Stimulated activated CD8-positive, alpha-beta memory T cell treated with anti-CD3 and anti-CD28 coated beads, Interleukin-4, amount 100 ng/mL, for 1 hour (primary cell): ENCODE data around the gene CAMSAP1.
"Not testable (repeated sequence)": the region's sequence is repeated elsewhere in the genome, so short reads cannot be mapped to it uniquely, and the experiment has no call there.

Source experiments
- DNase-seq, 2 donors: peaks; one replicate each; pipeline ENCODE4 v3.0.0-alpha.2; 2020; ENCODE audit warnings: low read depth in 2 of 2, low spot score in 1 of 2

The CAMSAP1 gene

DNA sequence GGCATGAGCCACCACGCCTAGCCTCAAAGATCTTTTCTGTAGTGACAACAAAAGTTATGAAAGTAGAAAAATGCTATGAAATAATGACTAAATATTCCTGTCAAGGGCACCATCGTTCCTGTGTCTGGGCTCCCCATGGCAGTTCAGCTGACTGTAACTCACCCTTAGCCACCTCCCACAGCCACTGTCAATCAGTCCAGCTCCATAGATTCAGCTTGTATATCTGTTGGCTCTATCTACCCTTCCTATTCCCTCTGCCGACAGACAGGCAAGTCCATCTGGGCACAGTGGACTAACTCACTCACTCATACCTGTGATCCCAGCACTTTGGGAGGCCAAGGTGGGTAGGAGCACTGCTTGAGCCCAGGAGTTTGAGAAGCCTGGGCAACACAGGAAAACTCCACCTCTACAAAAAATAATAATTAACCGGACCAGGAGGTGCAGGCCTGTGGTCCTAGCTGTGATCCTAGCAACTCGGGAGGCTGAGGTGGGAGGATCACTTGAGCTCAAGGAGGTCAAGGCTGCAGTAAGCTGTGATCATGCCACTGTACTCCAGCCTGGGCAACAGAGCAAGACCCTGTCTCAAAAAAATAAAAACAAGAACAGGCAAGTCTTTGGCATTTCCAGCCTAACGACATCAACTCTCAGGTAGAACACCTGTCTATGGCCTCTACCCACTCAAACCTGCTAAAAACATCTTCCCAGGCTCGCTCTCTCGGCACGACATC is 6.2 kb downstream of the CAMSAP1 start:
- no peak for DNase-seq

DNA sequence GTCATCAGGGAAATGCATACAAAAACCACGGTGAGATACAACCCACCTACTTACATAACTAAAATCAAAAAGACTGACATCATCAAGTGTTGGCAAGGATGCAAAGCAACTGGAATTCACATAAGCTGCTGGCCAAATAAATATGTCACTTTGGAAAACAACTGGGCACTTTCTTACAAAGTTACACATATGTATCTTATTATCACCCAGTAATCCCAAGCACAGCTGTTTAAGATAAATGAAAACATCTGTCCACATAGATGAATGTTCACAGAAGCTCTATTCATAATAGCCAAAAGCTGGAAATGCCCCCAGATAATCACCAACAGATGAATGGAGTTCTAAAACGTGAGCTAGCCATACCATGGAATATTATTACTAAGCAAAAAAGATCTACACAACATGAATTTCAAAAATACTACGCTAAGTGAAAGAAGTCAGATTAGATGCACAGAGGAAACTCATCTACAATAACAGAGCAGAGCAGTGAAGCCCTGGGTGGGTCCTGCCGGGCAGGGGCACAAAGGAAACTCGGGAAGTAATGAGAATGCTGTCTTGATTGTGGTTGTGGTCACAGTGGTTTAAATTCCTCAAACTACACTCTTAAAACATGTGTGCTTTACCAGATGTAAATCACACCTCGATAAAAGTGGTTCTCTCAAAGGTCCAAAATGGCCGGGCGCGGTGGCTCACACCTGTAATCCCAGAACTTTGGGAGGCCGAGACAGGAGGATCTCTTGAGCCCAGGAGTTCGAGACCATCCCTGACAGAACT is 8.5 kb downstream of the CAMSAP1 start:
- no peak for DNase-seq

- no peak for DNase-seq
Observed at GRCh38 chr9:135896626-135897025, 10.7 kb downstream of the CAMSAP1 start.

GRCh38 chr9:135896205-135896604 is 11.1 kb downstream of the CAMSAP1 start:
- no peak for DNase-seq

DNA sequence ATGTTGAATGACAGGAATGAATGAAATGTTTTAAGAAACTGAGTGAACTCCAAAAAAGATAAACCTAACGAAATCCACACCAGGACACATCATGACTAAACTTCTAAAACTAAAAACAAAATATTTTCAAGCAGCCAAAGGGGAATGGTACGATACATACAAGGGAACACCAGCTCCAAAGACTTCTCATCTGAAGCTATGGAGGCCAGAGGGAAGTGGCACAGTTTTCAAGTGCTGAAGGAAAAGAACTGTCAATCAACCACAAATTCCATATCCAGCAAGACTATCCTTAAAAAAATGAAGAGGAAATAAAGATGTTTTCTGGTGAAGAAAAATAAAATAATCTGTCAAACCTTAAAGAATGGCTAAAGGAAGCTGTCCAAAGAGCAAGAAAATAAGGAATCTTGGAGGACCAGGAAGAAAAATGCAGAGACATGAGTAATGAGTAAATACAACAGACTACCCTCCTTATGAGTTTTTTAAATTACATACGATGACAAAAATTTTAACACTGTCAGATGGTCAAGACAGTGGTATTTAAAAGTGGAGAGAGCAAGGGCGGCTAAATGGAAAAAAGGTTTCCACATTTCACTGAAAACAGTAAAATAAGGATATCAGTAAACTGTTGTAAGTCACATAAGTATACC is 12.0 kb downstream of the CAMSAP1 start:
- no peak for DNase-seq

DNA sequence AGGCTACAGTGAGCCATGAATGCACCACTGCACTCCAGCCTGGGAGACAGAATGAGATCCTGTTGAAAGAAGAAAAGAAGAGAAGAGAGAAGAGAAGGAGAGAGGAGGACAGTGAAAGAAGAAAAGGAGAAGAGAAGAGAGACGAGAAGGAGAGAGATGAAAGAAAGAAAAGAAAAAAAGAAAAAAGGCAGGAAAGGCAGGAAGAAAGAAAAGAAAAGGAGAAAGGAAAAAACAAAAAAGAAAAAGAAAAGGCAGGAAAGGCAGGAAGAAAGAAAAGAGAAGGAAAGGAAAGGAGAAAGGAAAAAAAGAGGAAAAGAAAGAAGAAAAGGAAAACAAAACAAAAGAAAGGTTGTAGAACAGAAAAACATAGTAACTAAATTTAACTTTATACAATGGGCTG is 14.2 kb downstream of the CAMSAP1 start:
- DNase-seq, result no peak

GRCh38 chr9:135892327-135892726 is 15.0 kb downstream of the CAMSAP1 start:
- not testable (repeated sequence) for DNase-seq

DNA sequence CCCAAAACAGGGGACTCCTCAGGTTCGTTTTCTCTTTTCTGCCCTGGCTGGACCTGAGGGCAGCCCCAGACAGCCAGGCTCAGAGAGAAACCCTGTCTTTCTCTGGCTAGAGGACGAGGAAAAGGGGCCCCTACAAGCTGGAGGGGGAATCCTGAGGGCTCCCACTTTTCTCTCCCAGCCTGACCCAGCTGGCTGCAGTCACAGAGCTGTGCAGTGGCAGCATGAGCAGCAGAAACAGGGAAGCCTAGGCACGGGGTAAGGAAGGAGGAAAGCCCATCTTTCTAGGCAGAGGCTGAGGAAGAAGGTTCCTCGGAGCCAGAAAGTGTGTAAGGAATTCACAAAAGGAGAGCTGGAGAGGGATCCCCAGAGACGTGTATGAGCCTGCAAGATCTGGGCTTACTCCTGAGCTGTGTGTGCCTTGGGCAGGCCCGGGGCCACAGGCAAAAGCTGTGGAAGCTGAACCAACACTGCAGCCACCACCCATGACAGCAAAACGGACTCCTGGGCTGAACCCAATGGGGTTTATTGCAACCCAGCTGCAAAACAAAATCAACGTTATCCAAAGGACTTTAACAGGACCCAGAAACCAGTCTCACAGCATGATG is 16.2 kb downstream of the CAMSAP1 start:
- DNase-seq, result no peak

- no peak for DNase-seq
Observed at GRCh38 chr9:135890190-135891026, 16.9 kb downstream of the CAMSAP1 start.

GRCh38 chr9:135889564-135890189 is 17.7 kb downstream of the CAMSAP1 start:
- DNase-seq, result no peak

DNA sequence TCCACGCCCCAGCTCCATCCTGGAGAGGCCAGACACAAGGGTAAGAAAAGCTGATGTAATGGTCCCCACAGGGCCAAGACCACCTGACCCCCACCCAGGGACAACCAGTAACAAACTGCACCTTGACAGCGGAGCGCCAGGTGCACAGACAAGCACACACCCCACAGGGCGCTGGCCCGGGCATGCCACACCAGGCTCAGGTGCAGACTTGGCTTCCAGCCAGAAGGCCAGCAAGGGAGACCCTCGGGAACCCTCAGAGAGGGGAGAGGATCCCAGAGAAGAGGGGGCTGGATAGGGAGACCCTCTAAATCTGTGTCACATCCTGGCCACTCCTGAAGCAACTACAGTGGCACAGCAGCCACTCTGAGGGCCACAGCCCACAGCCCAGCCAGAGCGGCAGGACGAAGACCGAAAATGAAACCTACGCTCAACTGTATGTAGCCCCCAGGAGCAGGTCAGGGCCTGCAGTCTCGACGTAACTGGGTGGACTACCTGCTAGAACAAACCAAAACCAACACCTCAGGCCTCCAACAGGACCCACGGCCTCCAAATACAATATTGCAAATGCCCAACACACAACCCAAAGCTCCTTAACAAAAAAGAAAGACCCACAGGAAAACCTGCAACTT is 18.5 kb downstream of the CAMSAP1 start:
- DNase-seq, result no peak

GRCh38 chr9:135888126-135888765 is 19.1 kb downstream of the CAMSAP1 start:
- no peak for DNase-seq

DNA sequence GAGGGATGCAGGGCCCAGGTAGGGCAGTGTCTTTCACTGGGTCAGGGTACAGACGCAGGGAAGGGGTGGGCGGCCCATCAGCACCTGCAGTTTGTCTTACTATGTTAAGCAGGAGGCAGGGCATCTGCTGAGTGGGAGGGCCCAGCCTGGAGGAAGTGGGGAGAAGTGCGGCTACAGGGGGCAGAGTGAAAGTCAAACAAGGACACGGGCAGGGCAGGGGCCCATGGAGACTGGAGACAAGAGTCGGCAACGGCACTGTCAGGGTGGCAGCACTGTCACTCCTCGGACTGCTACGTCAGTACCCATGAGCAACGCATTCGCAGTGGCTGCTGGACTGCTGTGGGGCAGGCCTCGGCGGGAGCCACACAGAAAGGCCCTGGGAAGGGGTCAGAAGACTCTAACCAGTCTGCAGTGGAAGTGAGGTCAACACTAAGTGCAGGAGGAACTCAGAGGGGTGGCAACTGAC is 19.7 kb downstream of the CAMSAP1 start:
- peak in 1 of 2 donors; percentile 19 for DNase-seq

DNA sequence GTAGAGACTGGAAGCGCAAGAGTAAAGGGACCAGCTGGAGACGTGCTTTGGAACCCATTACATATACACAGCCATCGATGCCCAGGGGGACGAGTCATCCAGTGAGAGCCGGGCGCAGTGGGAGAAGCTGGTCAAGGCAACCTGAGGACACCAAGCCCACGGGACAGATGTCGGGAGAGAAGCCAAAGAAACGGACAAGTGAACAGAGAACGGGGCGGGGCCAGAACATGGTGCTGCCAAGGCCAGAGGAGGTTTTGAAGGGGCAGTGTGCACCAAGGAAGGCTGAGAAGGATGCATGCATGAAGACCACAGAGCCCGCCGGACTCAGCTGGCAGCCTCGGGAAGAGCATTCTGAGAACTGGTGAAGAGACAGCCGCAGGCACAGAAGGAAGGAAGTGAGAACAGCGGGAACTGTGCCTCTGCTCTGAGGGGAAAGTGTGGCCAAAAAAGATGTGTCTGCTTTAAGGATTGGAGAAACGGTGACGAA is 20.3 kb downstream of the CAMSAP1 start:
- DNase-seq, result no peak

DNA sequence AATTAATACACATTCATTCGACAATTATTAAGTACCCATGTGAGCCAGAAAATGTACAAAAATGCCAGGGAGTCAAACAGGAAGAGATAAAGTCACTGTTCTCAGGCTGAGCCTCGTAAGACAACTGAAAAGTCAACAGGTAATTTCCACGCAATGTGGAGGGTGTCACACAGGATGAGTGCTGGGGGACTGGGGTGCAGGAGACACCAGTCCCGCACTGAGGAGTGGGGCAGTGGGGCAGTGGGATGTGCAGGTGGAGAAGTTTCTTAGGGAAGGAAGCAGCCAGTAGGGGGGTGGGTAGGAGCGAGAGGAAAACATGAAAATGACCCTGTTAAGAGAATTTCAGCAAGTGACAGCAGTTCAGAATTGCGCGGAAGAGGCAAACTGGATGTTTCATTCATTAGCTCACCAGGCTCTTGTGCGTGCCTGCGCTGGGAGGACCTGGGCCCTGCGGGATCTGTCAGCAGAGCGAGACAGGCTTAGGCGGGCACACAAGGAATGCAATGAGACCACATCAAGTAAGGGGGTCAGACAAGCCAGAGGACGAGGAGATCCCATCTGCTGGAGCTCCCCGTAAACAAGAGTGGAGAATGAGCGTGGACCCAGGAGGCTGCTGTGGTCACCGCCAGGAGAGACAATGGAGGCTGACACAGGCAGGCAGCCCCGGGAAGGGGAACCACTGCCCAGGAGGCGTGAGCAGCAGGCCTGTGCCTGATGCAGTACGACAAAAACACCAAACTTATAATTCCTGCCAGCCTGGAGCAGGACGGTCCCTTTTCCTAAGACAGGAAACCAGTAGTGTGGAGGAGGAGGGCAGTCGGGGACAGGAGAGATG is 21.0 kb downstream of the CAMSAP1 start:
- DNase-seq, result no peak

- no peak for DNase-seq
Observed at GRCh38 chr9:135885100-135885853, 22.1 kb downstream of the CAMSAP1 start.

DNA sequence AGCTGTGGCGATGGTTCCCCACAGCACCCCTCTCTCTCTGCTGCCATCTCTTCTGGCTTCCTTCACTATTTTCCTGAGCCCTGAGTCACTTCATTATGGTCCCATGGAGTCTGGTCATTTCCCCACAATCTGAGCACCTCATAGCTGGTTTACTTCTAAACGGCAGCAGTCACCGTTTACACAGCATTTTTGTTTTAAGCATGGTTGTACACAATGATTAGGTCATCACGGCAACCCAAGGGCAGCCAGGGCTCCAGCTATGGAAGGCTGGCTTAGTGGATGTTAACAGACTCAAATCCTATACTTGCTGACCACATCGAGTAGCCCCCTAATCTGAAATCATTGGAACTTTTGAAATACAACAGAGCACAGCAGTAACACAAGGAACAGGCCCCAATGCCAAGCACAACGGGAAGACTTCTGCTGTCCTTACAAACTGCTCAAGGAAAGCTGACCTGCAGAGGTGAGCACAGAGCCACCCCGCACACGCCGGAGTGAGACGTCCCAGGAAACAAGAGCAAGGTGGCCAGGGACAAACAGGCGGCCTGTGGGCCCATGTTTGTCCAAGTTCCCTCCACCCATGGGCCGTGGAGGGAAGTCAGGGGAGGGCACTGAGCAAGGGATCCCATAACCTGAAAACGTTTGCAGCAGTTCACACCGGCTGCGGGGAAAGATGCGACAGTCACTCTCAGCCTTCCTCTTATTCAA is 22.9 kb downstream of the CAMSAP1 start:
- DNase-seq, result no peak
